Spleen (tissue), 11 donors: Measurements from ENCODE around the gene LDLRAD4. TPM values are rescaled to one million over a fixed set of nuclear protein-coding genes. Genes with fewer than 3 reads are reported as not detected.

Experiments used
- DNase-seq: peaks from one replicate; pipeline ENCODE4 v3.0.0-alpha.2; 2020
- H3K27ac ChIP-seq, 8 donors: fragments of 200-600 bp; sonication (generic) in 7 of 8; 1 replicate in 4 of 8; 2 replicates in 4 of 8; pipeline versions ENCODE4 v1.5.0 to v1.8.0; 2016 to 2021; ENCODE audit warnings: inconsistent platforms in 4 of 8, mild to moderate bottlenecking in 4 of 8, moderate library complexity in 1 of 8
- H3K27me3 ChIP-seq, 7 donors: fragments of 200-600 bp; sonication (generic) in 6 of 7; replicated peaks in 1 of 7; 1 replicate in 4 of 7; 2 replicates in 3 of 7; pipeline versions ENCODE4 v1.5.0 to v1.8.0; 2016 to 2021; ENCODE audit warnings: inconsistent platforms in 3 of 7, mild to moderate bottlenecking in 1 of 7
- H3K36me3 ChIP-seq, 6 donors: fragments of 200-600 bp; sonication (generic) in 5 of 6; 1 replicate in 4 of 6; 2 replicates in 2 of 6; pipeline versions ENCODE4 v1.5.0 to v1.8.0; 2016 to 2021; ENCODE audit warnings: inconsistent platforms in 2 of 6
- H3K4me1 ChIP-seq, 6 donors: fragments of 200-600 bp; sonication (generic) in 5 of 6; 1 replicate in 3 of 6; 2 replicates in 3 of 6; pipeline versions ENCODE4 v1.5.0 to v1.8.0; 2016 to 2021; ENCODE audit warnings: inconsistent platforms in 3 of 6
- H3K4me3 ChIP-seq, 8 donors: fragments of 200-600 bp; sonication (generic) in 7 of 8; 1 replicate in 4 of 8; 2 replicates in 4 of 8; pipeline versions ENCODE4 v1.5.0 to v1.8.0; 2016 to 2021; ENCODE audit warnings: inconsistent platforms in 4 of 8, mild to moderate bottlenecking in 4 of 8, moderate library complexity in 2 of 8
- H3K9me3 ChIP-seq, 8 donors: fragments of 200-600 bp; sonication (generic) in 7 of 8; 1 replicate in 4 of 8; 2 replicates in 4 of 8; pipeline versions ENCODE4 v1.5.0 to v1.8.0; 2016 to 2021; ENCODE audit warnings: inconsistent platforms in 4 of 8
- CTCF ChIP-seq, 11 experiments: fragments of 200-600 bp in 7 of 11; fragments of 450-650 bp in 4 of 11; sonication (generic) in 4 of 11; IDR thresholded peaks in 8 of 11; conservative IDR thresholded peaks in 3 of 11; 1 replicate in 7 of 11; 2 replicates in 4 of 11; pipeline versions ENCODE4 v1.4.0 to v1.8.0; 2016 to 2021; ENCODE audit warnings: antibody characterized with exemption in 11 of 11, inconsistent platforms in 4 of 11, mild to moderate bottlenecking in 1 of 11
- POLR2A ChIP-seq, 3 donors: fragments of 450-650 bp; IDR thresholded peaks; one replicate each; pipeline ENCODE4 v1.5.1; 2017; ENCODE audit warnings: antibody characterized with exemption in 3 of 3, mild to moderate bottlenecking in 1 of 3
- POLR2AphosphoS5 ChIP-seq, 3 donors: sonication (generic); formaldehyde crosslinking; IDR thresholded peaks; one replicate each; pipeline ENCODE4 v1.5.1; 2017; ENCODE audit warnings: antibody characterized with exemption in 3 of 3
- WGBS, 5 donors: extraction: QIAGEN DNeasy Blood & Tissue Kit in 3 of 5; methylation state at CpG; one replicate each; pipeline versions ENCODE4 v1.1.5 to v1.1.7; 2013 to 2018; 5-methylcytosine and 5-hydroxymethylcytosine counted together
- intact Hi-C: fragments of 100-400 bp; cut with DNase I; formaldehyde crosslinking; loops from one replicate; pipeline ENCODE4 v1.15.0; 2023; ENCODE audit warnings: low total_unique reads
- polyA plus RNA-seq, 3 donors: library from polyadenylated mRNA; stranded (reverse); fragments of 200-250 nt; gene quantifications; one replicate each; pipeline ENCODE4 v1.2.1, GENCODE V29; 2013
- total RNA-seq, 7 donors: library from RNA; depleted of rRNA in 3 of 7; stranded (reverse); fragments of >200 nt in 3 of 7; fragmentation: NEBNext Ultra II Directional in 4 of 7; extraction: Animal tissue kit (Norgen Biotek cat#: 25700) in 4 of 7; gene quantifications; one replicate each; pipeline versions ENCODE4 v1.1.0 to v1.2.1, GENCODE V29; 2016 to 2021
- donor health status: healthy with polysubstance abuse.
- donor health status: DM: no; HTN: no; CAD: no; lungs with moderate emphysema.
- donor health status: DM: no; HTN: no; CAD: no.
- donor health status: Bipolar disorder and iron deficiency.
- donor health status: healthy.
- donor health status: DM: no; HTN: no; CAD: no.
- donor health status: DM: yes; HTN: yes; CAD: no.

The LDLRAD4 gene
- total and polyA plus RNA-seq, 10 donors, result 4.5 to 80.8 (median 46.4) TPM

GRCh38 chr18:13207294-13207693 lies 11.3 kb upstream of the LDLRAD4 start:
- no peaks in the 10 kb centered on the region for H3K4me1 ChIP-seq
- H3K4me3 ChIP-seq, result no peak overlapping the region
- no peaks in the 10 kb centered on the region for H3K9me3 ChIP-seq
- H3K36me3 ChIP-seq, result no peaks in the 10 kb centered on the region
- WGBS, 5 donors, result 77 to 83% (median 81%) methylated on average over 6 of the region's 6 CpGs
- peaks cover 0 to 33% (median 0%) of the 10 kb centered on the region in 7 donors for H3K27me3 ChIP-seq
- intact Hi-C loops, result no loop called here
- DNase-seq, result no peak
- no peak for TF ChIP-seq POLR2A (IDR thresholded peaks at IDR 0.05)
- TF ChIP-seq POLR2AphosphoS5 (IDR thresholded peaks at IDR 0.05), result no peak
- no peak for TF ChIP-seq CTCF (IDR thresholded peaks at IDR 0.05 in 8 of 11, conservative IDR thresholded peaks at IDR 0.05 in 3 of 11)
- H3K27ac ChIP-seq, result no peak overlapping the region

GRCh38 chr18:13211534-13211933 lies 7.0 kb upstream of the LDLRAD4 start:
- WGBS, 5 donors, result 42 to 61% (median 56%) methylated on average over 7 of the region's 7 CpGs
- H3K4me3 ChIP-seq, result no peak overlapping the region
- intact Hi-C loops, result loop anchor here (10.0 kb wide), 2 partner anchors 253 to 413 kb away; no protein-coding TSS in a partner anchor

DNA sequence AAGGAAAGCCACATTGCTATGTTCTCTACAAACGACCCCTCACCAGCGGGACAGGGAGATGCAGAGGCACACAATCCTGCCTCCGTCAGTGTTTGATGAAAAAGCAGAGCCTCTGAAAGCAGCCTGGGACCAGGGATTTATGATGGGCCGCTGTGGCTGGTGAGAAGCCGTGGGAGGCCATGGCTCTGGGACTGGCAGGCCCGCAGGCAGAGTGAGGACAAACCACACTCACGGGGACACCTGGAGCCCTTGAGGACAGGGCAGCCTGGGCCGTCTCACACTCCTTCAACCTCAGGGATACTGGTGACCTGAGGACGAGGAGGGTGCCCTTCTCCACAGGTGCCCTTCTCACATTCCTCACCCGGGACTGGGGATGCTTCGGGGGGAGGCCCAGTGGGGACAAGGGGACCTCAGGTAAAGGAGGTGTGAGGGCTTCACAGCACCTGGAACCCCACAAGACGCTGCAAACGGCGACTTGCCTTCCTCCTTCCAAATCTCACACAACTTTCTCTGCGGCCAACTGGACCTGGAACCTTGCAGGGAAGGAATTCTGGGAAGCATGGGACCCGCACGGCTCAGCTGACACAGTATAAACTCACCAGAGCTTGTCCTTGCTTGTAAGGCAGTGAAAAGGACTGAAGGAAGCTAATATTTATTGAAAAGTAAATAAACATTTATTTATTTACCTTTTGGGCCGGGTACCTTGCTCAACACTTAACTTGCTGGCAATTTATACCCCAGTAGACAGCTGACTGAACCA lies 5.3 kb upstream of the LDLRAD4 start:
- 81 to 92% (median 88%) methylated on average over 17 to 18 of the region's 18 CpGs for WGBS, 5 donors
- H3K9me3 ChIP-seq, result no peaks in the 10 kb centered on the region
- intact Hi-C loops, result loop anchor here (10.0 kb wide), 2 partner anchors 252 to 412 kb away; no protein-coding TSS in a partner anchor
- H3K4me3 ChIP-seq, result no peak overlapping the region
- DNase-seq, result no peak
- no peaks in the 10 kb centered on the region for H3K36me3 ChIP-seq
- peaks cover 9 to 22% (median 16%) of the 10 kb centered on the region in 6 donors for H3K4me1 ChIP-seq
- no peak overlapping the region for H3K27ac ChIP-seq
- TF ChIP-seq POLR2AphosphoS5 (IDR thresholded peaks at IDR 0.05), result no peak
- no peak for TF ChIP-seq CTCF (IDR thresholded peaks at IDR 0.05 in 8 of 11, conservative IDR thresholded peaks at IDR 0.05 in 3 of 11)
- peaks cover 0 to 61% (median 4%) of the 10 kb centered on the region in 7 donors for H3K27me3 ChIP-seq

More at GRCh38 chr18:13211534-13211933, 7.0 kb upstream of the LDLRAD4 start:
- no peak for DNase-seq
- H3K27ac ChIP-seq, result no peak overlapping the region
- TF ChIP-seq CTCF (IDR thresholded peaks at IDR 0.05 in 8 of 11, conservative IDR thresholded peaks at IDR 0.05 in 3 of 11) (no peak), POLR2AphosphoS5 (IDR thresholded peaks at IDR 0.05) (no peak), POLR2A (IDR thresholded peaks at IDR 0.05) (no peak)
- peaks cover 0 to 57% (median 0%) of the 10 kb centered on the region in 7 donors for H3K27me3 ChIP-seq
- H3K4me1 ChIP-seq, result peaks cover 4 to 9% (median 7%) of the 10 kb centered on the region in 6 donors
- no peaks in the 10 kb centered on the region for H3K36me3 ChIP-seq
- H3K9me3 ChIP-seq, result no peaks in the 10 kb centered on the region

- Histone ChIP-seq H3K36me3 (no peaks in the 10 kb centered on the region), H3K4me3 (no peak overlapping the region), H3K4me1 (peaks cover 10 to 35% (median 30%) of the 10 kb centered on the region in 6 donors), H3K9me3 (no peaks in the 10 kb centered on the region), H3K27ac (no peak overlapping the region), H3K27me3 (peaks cover 0 to 75% (median 11%) of the 10 kb centered on the region in 7 donors)
- no peak for DNase-seq
- intact Hi-C loops, result loop anchor here (5.0 to 10.0 kb wide), 5 partner anchors 168 to 513 kb away; partner anchors contain the start of genes FAM210A and RNMT
- 25 to 42% (median 28%) methylated on average over 1 of the region's 1 CpG for WGBS, 5 donors
- no peak for TF ChIP-seq POLR2A (IDR thresholded peaks at IDR 0.05)
- TF ChIP-seq POLR2AphosphoS5 (IDR thresholded peaks at IDR 0.05), result no peak
- TF ChIP-seq CTCF (IDR thresholded peaks at IDR 0.05 in 8 of 11, conservative IDR thresholded peaks at IDR 0.05 in 3 of 11), result no peak
These were observed 4.0 kb upstream of the LDLRAD4 start for GRCh38 chr18:13214609-13215008.
